CD4-positive, alpha-beta T cell treated with Interleukin-4 for 4 hours (primary cell): ENCODE data around the gene ZBTB8B.
"Not testable (repeated sequence)": the region's sequence is repeated elsewhere in the genome, so short reads cannot be mapped to it uniquely, and the experiment has no call there.

Experiments
- DNase-seq: peaks from one replicate; pipeline ENCODE4 v3.0.0-alpha.2; 2020

ZBTB8B gene

GRCh38 chr1:32470991-32471694, 6.3 kb downstream of the ZBTB8B start:
- no peak for DNase-seq

- no peak for DNase-seq
Observed at GRCh38 chr1:32471695-32472362, 7.0 kb downstream of the ZBTB8B start.

GRCh38 chr1:32472966-32473365, 8.1 kb downstream of the ZBTB8B start:
- not testable (repeated sequence) for DNase-seq

- no peak for DNase-seq
Observed at GRCh38 chr1:32474954-32475353, 10.1 kb downstream of the ZBTB8B start.

GRCh38 chr1:32480003-32480402, 15.1 kb downstream of the ZBTB8B start:
- DNase-seq: no peak

- DNase-seq: no peak
Observed at GRCh38 chr1:32480761-32481160, 15.9 kb downstream of the ZBTB8B start.

- not testable (repeated sequence) for DNase-seq
Observed at GRCh38 chr1:32481788-32482187, 16.9 kb downstream of the ZBTB8B start.

GRCh38 chr1:32485554-32486255, 20.8 kb downstream of the ZBTB8B start:
- no peak for DNase-seq

GRCh38 chr1:32486463-32487113, 21.7 kb downstream of the ZBTB8B start:
- DNase-seq: no peak

GRCh38 chr1:32487182-32487581, 22.3 kb downstream of the ZBTB8B start:
- no peak for DNase-seq

- no peak for DNase-seq
Observed at GRCh38 chr1:32489774-32490454, 25.0 kb downstream of the ZBTB8B start.

- DNase-seq: no peak
Observed at GRCh38 chr1:32491386-32491785, 26.5 kb downstream of the ZBTB8B start.

GRCh38 chr1:32494196-32494595, 29.3 kb downstream of the ZBTB8B start:
- DNase-seq: no peak

GRCh38 chr1:32494711-32495337, 30.0 kb downstream of the ZBTB8B start:
- DNase-seq: no peak

- DNase-seq: no peak
Observed at GRCh38 chr1:32496127-32496526, 31.3 kb downstream of the ZBTB8B start.

- DNase-seq: no peak
Observed at GRCh38 chr1:32498751-32499150, 33.9 kb downstream of the ZBTB8B start.

GRCh38 chr1:32500387-32501209, 35.7 kb downstream of the ZBTB8B start:
- peak; percentile 8 for DNase-seq

GRCh38 chr1:32501865-32502264, 37.0 kb downstream of the ZBTB8B start:
- no peak for DNase-seq

GRCh38 chr1:32503153-32503552, 38.3 kb downstream of the ZBTB8B start:
- no peak for DNase-seq

GRCh38 chr1:32507021-32507420, 42.1 kb downstream of the ZBTB8B start:
- DNase-seq: no peak

GRCh38 chr1:32508761-32509160, 43.9 kb downstream of the ZBTB8B start:
- no peak for DNase-seq
